GM21381 (cell line): Measurements from ENCODE around the gene KLK6.
"Not testable (repeated sequence)": the region's sequence is repeated elsewhere in the genome, so short reads cannot be mapped to it uniquely, and the experiment has no call there.

Experiments used
- ATAC-seq: cut with Tn5 transposase; IDR thresholded peaks from one replicate; pipeline ENCODE4 v1.9.1; 2021; ENCODE audit warnings: mild to moderate bottlenecking, moderate library complexity; ENCODE audit not compliant: unreplicated experiment

KLK6 gene

DNA sequence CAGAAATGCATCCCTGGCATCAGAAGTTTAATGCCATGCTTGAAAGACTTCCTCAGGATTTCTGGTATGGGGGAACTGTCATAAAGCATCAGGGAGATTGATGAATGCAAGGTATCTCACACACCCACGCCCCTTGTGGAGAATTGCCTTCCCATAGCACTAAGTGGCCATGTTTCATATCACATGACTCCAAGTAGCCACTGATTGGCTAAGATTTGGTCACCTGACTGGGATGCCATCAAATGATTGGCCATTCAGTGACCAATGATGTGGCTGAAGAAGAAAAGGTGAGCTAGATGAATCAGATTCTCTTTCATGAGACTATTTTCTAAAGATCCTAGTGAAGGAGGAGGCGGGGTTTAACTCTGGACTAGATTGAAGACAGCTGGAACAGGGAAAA is 24.7 kb upstream of the KLK6 start:
- no peak for ATAC-seq

DNA sequence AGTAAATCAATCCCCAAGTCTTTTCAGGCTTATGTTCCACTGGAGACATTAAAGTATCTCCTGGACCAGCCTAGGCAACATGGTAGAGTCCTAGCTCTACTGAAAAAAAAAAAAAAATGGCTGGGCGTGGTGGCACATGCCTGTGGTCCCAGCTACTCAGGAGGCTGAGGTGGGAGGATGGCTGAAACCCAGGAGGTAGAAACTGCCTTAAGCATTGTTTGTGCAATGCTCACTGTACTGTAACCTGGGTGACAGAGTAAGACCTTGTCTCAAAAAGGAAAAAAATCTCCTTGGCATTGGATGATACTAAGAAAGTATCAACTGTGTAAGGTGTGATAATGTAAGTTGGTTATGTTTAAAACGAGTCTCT is 23.3 kb upstream of the KLK6 start:
- ATAC-seq, result no peak

DNA sequence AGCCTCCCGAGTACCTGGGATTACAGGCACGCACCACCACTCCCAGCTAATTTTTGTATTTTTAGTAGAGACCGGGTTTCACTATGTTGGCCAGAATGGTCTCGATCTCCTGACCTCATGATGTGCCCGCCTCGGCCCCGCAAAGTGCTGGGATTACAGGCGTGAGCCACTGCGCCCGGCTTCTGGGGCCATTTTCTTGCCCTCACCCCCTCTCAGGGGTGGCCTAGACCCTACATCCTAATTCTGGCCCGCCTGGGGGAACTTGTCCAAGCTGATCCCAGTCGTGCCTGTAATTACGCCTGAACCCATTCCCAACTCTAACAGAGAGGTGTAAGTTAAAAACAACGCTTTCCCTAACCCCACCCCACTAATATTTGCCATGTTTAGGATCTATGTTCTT is 15.0 kb upstream of the KLK6 start:
- ATAC-seq, result not testable (repeated sequence)

DNA sequence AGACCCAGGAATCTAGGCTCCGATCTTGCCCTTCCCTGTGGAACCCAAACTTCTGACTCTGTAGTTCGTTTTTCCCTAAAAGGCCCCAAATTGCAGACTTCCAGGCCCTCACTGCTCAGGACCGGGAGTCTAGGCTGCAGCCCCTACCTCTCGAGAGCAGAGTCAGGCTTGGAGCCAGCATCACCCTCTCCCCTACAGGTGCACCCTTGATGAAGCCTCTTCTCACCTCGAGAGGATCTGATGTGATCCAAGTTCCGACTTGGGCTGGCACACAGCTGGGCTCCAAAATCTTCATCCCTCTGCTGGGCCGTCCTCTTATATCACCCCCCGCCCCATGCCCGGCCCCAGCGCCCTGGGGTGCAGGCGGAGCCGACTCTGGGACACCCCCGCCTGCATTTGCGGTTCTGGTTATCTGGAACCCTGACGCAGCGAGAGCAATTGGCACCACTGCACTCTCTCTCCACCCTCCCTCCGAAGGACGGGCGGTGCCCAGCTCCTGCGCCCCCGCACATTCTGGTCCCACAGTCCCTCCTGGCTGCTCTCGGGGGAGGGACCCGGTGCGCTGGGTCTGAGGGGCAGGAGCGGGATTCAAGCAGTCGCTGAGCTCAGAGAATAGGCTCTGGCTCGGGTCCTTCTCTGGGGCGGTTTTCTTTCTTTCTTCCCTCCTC is 14.4 kb upstream of the KLK6 start, which contains the start of gene KLK7:
TSS of gene KLK7 (minus strand) at position 293 of the 668 bp plus-strand sequence. CDS start 1,518 bp downstream, outside the sequence.
- no peak for ATAC-seq

DNA sequence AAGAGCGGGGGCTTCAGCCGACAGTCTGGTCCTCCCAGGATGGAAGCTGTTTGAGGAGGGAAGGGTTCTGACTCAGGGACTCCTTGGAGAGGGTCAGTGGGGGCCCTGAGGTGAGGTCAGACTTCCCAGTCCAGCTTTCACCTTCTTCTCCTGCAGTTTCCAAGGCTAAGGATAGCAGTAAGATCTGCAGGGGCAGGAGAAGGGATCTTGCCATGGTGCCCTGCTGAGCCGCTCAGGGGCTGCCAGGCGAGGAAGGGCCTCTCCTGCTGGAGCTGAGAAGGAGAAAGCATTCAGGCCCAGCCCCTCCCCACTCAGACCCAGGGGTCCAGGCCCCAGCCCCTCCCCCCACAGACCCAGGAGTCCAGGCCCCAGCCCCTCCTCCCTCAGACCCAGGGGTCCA is 12.8 kb upstream of the KLK6 start:
- ATAC-seq, result no peak

DNA sequence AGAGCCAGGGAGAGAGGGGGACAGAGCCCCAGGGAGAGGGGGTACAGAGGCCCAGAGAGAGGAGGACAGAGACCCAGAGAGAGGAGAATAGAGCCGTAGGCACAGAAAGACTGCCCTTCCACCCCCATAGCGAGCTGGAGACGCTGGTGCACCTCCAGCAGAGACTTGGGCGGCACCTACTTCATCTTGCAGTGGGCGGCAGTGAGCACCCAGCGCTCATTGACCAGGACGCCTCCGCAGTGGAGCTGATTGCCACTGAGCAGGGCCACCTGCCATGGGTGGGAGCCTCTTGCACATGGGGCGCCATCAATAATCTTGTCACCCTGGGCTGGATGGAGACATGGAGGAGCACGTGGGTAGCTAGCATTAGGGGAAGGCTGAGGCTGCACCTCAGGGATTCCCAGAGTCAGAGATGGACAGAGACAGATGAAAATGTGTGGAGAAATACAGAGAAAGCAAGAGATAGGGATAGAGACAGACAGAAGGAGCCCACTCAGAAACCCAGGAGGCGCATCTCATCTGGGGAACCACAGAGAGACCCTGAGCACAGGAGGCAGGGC is 12.3 kb upstream of the KLK6 start:
- no peak for ATAC-seq

DNA sequence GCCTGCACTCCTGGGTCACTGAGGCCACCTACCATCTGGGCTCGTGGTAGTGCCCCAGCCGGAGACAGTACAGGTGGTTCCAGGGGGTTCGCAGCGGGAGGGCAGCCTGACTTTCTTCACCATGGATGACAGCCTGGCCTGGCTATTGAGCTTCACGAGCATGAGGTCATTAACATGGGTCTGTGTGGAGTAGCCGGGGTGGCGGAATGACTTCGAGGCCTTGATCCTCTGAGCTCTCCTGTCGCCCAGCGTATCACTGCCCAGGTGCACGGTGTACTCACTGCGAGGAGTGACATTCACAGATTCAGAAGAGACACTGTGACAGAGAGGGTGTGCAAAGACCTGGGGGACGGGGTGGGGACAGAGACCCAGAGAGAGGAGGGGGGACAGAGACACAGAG is 10.8 kb upstream of the KLK6 start:
- no peak for ATAC-seq

DNA sequence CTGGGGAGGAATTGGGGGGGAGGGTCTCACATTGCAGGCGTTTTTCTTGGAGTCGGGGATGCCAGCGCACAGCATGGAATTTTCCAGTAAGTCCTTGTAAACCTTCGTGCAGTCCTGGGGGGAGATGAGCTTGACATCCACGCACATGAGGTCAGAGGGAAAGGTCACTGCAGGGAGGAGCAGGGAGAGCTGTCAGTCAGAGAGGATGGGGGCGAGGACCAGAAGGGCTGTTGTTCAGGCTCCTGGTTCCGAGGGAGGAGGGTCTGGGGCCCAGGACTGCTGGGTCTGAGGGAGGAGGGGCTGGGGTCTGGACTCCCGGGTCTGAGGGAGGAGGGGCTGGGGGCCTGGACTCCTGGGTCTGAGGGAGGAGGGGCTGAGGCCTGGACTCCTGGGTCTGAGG is 10.4 kb upstream of the KLK6 start:
- no peak for ATAC-seq

DNA sequence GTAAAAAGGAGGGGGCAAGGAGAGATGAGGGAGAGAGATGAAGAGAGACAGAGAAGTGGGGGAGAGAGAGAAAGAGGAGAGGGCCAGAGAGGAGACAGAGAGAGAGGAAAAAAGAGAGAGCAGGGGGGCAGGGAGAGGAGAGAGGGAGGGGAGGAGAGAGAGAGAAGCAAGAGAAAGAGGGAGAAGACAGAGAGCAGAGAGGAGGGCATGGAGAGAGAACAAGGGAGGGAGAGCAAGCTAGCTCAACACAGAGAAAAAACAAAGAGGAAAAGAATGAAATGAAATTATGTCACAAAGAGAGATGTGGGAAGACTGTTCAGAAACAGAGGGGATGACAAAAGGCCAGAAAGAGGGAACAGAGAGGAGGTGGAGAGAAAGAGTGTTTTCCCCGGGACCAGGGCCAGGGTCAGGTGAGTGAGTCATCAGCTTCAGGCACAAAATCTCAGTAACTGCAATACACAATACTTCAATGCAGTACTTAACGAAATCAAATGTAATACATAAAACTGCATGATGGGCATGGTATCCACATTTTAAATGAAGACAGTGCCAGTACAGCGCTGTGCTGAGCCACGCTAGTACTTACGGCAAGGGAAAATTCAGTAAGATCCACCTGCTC is 9.5 kb upstream of the KLK6 start:
- no peak for ATAC-seq

DNA sequence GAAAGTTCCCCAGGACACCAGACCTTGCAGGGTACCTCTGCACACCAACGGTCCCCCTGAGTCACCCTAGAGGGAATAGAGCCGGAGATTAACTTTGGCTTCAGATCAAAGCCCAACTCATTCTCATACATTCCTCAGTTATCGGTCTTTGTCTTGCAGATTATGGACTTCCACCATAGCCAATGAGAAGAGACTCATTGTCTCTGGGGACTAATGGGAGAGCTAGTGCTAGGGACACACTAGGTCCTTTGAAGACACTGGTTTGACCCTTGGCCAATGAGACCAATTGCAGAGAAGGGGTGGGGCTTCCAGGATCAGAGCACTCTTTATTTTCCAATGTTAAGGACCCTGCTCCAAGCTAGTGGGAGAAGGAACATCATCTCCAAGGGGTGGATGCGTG is 8.2 kb upstream of the KLK6 start:
- no peak for ATAC-seq

DNA sequence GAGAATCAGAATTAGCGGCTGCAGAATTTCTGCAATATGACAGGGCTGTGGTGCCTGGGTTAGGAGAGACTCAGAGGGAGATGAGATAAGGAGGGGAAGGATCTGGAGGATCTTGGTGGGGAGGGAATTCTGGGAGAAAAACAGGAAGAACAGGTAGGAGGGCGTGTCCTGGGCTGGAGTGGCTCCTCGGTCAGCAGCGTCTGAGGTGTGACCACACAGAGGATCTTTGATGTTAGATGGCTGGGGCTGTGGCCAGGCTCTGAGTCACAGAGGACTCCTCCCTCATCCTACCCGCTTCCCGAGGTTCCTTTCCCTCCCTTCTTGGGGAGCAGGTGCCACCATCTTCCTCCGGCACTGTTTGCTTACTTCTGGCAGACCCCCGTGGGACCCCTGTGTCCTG is 6.4 kb upstream of the KLK6 start:
- no peak for ATAC-seq

DNA sequence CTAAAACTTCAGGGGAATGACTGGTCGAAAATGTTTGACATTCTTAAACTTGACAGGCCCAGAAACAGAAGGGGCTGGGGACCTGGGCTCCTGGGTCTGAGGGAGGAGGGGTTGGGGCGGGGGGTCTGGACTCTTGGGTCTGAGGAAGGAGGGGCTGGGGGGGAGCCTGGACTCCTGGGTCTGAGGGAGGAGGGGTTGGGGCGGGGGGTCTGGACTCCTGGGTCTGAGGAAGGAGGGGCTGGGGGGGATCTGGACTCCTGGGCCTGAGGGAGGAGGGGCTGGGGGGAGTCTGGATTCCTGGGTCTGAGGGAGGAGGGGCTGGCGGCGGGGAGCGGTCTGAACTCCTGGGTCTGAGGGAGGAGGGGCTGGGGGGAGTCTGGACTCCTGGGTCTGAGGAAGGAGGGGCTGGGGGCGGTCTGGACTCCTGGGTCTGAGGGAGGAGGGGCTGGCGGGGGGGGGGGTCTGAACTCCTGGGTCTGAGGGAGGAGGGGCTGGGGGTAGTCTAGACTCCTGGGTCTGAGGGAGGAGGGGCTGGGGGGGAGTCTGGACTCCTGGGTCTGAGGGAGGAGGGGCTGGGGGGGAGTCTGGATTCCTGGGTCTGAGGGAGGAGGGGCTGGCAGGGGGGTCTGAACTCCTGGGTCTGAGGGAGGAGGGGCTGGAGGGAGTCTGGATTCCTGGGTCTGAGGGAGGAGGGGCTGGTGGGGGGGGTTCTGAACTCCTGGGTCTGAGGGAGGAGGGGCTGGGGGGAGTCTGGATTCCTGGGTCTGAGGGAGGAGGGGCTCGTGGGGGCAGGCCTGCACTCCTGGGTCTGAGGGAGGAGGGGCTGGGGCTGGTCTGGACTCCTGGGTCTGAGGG is 5.5 kb upstream of the KLK6 start:
- ATAC-seq, result no peak

DNA sequence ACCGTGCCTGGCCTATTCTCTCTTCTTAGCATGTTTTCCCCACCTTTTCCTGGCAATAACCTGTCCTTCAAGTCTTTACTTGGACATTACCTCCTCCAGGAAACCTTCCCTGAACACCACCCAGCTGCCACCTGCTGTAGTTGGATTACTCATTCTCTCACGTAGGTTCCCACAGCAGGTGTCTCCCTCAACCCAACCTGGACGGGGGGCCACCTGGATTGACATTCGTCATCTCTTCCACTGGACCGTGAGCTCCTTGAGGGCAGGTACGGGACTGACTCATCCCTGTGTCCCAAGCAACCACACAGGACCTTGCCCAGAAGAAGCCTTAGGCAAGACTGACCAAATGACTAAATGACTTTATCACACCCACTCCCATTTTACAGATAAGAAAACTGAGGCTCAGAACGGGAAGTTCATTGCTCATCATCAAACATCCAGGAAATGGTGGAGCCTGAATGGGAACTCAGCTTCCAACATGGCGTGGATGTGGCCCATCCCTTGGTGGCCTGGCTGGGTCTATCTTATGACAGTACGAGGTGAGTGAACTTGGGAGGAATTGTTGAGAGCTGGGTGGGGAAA is 3.5 kb upstream of the KLK6 start:
- ATAC-seq, result no peak

DNA sequence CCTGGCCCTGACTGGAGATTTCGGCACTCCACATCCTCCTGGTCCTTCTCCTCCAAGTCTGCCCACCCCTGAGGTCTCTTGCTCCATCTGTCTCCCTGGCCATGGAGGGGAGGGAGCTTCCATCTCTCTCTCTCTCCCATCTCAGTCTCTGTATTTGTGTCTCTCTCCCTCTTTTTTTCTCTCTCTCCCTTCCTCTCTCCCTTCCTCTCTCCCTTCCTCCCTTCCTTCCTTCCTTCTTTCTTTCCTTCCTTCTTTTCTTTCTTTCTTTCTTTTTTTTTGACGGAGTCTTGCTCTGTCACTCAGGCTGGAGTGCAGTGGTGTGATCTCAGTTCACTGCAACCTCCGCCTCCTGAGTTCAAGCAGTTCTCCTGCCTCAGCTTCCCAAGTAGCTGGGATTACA is 419 bp upstream of the KLK6 start:
- ATAC-seq, result not testable (repeated sequence)

DNA sequence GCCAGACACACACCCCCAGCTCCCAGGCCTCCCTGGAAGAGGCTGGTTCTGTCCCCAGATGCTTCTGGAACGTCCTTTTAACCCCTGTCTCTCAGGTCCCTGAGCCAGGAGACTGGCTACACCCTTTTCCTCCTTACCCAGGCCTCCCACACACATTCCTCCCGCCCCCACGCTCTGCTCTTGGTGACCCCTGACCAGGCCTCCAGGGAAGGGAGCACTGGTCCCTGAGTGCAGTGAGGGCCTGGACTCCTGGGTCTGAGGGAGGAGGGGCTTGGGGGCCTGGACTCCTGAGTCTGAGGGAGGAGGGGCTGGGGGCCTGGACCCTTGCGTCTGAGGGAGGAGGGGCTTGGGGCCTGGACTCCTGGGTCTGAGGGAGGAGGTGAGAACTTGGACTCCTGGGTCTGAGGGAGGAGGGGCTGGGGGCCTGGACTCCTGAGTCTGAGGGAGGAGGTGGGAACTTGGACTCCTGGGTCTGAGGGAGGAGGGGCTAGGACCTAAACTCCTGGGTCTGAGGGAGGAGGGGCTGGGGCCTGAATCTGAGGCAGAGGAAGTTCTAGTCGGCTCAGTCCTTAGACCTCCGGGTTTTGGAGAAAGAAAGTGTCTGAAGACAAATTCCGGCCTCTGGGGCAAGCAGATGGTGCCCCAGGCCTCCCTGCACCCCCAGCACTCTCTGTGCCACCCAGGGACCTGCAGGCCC is 527 bp downstream of the KLK6 start:
- ATAC-seq, result no peak

DNA sequence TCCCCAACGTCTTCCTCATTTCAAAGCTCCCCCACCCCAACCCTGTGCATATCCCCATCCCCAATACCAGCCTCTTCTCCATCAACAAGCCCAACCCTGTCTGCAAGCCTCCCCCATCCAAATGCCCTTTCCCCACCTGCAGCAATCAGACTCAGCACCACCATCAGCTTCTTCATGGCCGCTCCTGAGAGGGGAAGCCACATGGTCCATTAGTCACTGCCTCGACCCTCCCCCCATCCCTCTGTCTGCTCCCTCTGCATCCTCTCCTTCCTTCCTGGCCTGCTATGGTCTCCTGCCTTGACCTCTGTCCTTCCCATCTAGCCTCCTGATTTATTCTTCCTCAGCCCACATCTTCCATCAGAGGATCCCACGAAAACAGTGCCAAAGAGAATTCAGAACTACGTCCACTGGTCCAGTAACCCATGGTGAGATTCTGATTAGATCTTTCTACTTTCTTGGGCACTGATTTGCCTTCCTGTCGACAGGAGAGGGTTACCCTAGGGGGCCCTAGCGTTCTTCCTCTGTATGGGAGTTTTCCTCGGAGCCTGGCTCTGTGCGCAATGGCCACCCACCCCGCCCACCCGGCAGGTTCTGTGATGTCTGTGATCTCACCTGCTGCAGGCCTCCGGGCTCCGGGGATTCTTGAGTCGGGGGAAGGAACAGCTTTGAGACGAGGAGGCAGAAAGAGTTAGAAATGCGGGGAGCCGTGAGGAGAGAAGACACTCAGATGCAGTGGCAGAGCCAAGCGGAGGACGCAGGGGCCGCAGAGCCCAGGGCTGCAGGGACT is 1.3 kb downstream of the KLK6 start:
- ATAC-seq, result no peak

DNA sequence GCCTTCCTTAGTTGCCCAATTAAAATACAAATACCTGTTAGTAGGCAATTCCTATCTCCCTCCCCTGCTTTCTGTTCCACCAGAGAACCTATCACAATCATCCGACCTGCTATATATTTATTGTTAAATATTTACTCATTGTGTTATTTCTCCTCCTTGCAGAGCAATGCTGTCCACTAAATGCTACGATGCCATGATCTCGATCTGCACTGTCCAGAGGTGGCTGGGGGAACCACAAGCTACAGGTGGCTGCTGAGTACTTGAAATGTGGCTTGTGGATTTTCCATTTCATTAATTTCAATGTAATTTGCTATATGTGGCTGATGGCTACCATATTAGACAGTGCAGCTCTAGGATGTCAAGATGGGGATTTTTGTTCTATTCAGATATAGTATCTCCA is 5.1 kb downstream of the KLK6 start:
- no peak for ATAC-seq

DNA sequence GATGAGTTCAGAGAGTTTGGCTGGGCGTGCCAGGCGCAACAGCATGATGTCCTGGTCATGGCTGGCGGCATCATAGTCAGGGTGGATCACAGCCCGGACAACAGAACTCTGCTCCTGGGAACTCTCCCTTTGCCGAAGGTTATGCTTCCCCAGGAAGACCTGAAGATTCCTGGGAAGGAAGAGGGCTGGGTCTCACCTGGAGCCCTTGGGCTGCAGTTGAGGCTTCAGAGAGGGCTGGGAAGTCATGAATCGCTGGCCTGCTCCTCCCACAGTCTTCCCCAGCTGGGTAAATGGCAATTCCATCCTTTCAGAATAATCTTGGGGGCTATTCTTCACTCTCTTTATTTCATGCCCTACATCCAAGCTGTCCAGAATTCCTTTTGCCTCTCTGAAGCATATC is 6.0 kb downstream of the KLK6 start:
- no peak for ATAC-seq

DNA sequence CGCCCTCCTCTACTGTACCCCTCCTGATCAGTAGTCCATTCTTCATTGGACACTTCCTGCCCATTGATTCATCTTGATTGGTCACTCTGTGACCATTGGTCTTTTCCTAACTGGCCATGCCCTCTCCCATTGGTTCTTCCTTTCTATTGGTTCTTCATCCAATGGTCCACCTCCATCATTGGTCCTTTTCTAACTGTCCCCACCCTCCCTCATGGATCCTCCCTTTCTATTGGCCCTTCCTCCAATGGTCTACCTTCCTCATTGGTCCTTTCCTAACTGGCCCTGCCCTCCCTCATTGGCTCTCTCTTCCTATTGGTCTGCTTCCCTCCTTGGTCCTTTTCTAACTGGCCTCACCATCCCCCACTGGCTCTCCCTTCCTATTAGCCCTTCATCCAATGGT is 7.1 kb downstream of the KLK6 start:
- ATAC-seq, result no peak
